AG04450 (cell line): Measurements from ENCODE around the gene KCNH2. TPM values are rescaled to one million over a fixed set of nuclear protein-coding genes. Genes with fewer than 3 reads are reported as not detected.

ENCODE experiments used
- CTCF ChIA-PET: fragments of 300-600, 350-600 bp; formaldehyde crosslinking; extraction: SDS; loops from one replicate; lab custom pipeline; 2022; ENCODE audit warnings: antibody characterized with exemption, inconsistent platforms; lab: Charles Lee
- POLR2A ChIA-PET: fragments of 350-600 bp; formaldehyde crosslinking; extraction: SDS; loops from one replicate; lab custom pipeline; 2021; ENCODE audit warnings: antibody characterized with exemption, inconsistent platforms; lab: Yijun Ruan, JAX
- DNase-seq: peaks from one replicate; pipeline ENCODE4 v3.0.0-alpha.2; 2011; ENCODE audit warnings: low read depth, low spot score
- H3K27ac ChIP-seq: one replicate; pipeline ENCODE4 v1.5.1; 2012; ENCODE audit warnings: low read depth, low read length, control low read depth
- H3K27me3 ChIP-seq: one replicate; pipeline ENCODE4 v1.6.0; 2012; ENCODE audit warnings: low read length; ENCODE audit not compliant: control insufficient read depth, insufficient read depth
- H3K4me3 ChIP-seq: 2 replicates; pipeline ENCODE4 v1.5.1; 2011; ENCODE audit warnings: mild to moderate bottlenecking, low read depth, low read length, control low read depth
- H3K9me3 ChIP-seq: 2 replicates; pipeline ENCODE4 v1.5.1; 2012; ENCODE audit warnings: low read length; ENCODE audit not compliant: control insufficient read depth, insufficient read depth
- polyA plus RNA-seq: library from polyadenylated mRNA; depleted of rRNA; stranded (reverse); fragments of >200 nt; gene quantifications from 2 replicates; pipeline ENCODE4 v1.2.3, GENCODE V29; 2011
- TF ChIP-seq, protein P1 (sequence below): IDR thresholded peaks from 2 replicates; pipeline ENCODE4 v1.5.1; 2011; ENCODE audit warnings: low read depth, low read length, control low read depth, inconsistent platforms

Gene KCNH2
- polyA plus RNA-seq, 1 experiment: 1.3 TPM

DNA sequence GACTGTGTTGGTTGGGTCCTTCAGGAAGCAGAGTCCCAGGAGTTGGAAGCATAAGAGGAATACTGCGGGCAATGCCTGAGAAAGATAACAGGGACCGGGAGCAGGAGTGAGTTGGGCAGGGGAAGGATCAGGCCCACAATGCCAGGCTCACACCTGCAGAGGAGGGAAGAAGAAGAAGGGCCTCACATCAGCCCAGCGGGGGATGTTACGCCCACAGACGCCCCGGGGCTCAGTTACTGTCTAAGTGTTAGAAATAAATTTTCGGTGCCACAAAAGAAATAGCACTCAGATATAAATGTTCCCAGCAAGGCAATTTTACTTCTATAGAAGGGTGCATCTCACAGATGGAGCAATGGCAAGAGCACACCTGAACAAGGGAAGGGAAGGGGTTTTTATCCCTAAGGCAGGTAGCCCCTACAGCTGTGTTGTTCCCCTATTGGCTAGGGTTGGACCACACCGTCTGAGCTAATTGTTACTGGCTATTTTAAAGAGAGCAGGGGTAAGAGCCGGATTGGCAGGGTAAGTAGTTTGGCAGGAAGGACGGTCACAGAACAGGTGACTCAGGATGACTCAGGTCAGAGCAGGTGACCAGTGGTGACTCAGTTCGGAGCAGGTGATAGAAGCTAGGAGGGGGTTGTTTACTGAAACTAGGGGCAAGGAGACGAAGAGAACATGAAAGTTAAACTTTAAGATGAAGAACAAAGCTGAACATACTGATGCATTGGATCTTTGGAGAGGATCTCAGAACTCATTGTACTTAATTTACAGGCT lies 12.5 kb upstream of the KCNH2 start, which contains the start of gene NOS3:
Gene NOS3 (plus strand): TSS at position 602 of the 771 bp plus-strand sequence. CDS start 2,787 bp downstream, outside the sequence.
- TF ChIP-seq, protein P1, sequence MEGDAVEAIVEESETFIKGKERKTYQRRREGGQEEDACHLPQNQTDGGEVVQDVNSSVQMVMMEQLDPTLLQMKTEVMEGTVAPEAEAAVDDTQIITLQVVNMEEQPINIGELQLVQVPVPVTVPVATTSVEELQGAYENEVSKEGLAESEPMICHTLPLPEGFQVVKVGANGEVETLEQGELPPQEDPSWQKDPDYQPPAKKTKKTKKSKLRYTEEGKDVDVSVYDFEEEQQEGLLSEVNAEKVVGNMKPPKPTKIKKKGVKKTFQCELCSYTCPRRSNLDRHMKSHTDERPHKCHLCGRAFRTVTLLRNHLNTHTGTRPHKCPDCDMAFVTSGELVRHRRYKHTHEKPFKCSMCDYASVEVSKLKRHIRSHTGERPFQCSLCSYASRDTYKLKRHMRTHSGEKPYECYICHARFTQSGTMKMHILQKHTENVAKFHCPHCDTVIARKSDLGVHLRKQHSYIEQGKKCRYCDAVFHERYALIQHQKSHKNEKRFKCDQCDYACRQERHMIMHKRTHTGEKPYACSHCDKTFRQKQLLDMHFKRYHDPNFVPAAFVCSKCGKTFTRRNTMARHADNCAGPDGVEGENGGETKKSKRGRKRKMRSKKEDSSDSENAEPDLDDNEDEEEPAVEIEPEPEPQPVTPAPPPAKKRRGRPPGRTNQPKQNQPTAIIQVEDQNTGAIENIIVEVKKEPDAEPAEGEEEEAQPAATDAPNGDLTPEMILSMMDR: no peak
- peaks cover 17% of the 10 kb centered on the region for H3K9me3 ChIP-seq
- CTCF ChIA-PET: interaction anchor here (1.3 to 4.5 kb wide), 4 partner anchors 10 to 92 kb away, joined by 3 to 46 read pairs (median 12); no protein-coding TSS in a partner anchor
- POLR2A ChIA-PET: no interaction called here
- no peak within 1 kb of the TSS for H3K4me3 ChIP-seq
- no peak for DNase-seq
- peaks cover 13% of the 10 kb centered on the region for H3K27me3 ChIP-seq
- no peak within 1 kb of the TSS for H3K27ac ChIP-seq

DNA sequence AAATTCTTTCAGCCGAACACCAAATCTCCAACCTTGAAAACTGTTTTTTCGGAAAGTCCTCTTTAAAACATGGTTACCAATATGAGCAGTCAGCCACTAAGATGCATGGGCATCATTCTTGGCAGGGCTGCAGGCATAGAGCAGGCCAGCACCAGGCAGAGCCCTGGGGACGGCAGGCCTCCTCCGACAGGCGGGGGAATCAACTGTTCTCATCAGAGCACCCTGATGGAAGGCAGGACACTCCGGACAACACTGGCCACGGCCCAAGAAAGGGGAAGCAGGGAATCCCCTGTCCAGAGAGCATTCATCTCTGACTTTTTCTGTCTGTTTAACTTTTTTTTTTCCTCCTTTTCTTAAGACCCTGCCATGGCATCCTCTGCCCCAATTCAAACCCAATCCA lies 11.3 kb upstream of the KCNH2 start:
- TF ChIP-seq, protein P1: no peak
- H3K4me3 ChIP-seq: no peak overlapping the region
- CTCF ChIA-PET: interaction anchor here (0.6 to 4.5 kb wide), 21 partner anchors 9 to 691 kb away, joined by 3 to 46 read pairs (median 4); no protein-coding TSS in a partner anchor
- DNase-seq: no peak
- H3K27ac ChIP-seq: no peak overlapping the region
- H3K9me3 ChIP-seq: peaks cover 17% of the 10 kb centered on the region
- H3K27me3 ChIP-seq: peaks cover 13% of the 10 kb centered on the region
- POLR2A ChIA-PET: no interaction called here

DNA sequence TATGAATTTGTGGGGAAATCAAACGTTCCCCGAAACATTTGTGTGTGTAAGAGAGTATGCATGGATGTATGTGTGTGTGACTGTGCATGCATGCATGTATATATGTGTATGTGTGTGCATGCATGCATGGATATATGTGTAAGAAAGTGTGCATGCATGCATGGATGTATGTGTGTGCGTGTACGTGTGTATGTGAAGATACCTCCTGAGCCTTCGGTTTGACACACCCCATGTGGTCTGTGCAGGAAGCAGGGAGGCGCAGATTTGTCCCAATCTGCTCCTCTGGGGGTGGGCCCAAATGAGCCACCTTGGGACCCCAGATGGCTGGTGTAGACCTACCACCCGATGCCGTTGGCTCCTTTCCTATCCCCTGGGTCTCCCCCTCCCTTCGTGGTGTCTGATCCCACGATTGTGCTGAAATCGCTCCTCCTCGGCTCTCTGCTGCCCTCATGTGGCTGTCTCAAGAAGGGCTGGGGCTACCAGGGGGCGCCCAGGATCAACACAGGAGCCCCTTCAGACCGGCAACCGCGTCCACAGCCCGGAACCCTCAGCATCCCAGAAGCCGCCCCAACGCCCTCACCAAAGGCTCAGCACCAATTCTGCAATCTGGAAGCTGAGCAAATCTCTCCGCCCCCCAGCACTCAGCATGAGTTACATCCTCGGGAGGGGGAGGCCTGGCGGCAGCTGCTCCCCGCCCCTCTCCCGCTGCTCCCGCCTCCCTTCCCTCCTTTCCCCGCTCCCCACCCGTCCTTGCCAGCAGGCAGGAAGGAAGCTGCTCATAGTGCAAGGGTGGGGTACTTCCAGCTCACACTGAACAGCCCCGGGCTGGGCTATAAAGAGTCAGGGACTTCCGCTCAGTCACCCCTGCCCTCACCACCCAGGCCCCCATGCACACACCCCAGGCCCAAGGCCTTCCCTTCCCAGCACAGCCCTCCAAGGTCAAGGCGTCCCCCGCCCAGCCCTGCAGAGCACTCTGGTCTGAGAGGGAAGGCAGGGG lies 10.4 kb upstream of the KCNH2 start:
- peaks cover 13% of the 10 kb centered on the region for H3K27me3 ChIP-seq
- no peak overlapping the region for H3K4me3 ChIP-seq
- no peak overlapping the region for H3K27ac ChIP-seq
- peaks cover 17% of the 10 kb centered on the region for H3K9me3 ChIP-seq
- ChIA-PET POLR2A (no interaction called here), CTCF (interaction anchor here (0.6 to 4.5 kb wide), 22 partner anchors 8 to 692 kb away, joined by 3 to 46 read pairs (median 4); no protein-coding TSS in a partner anchor)
- DNase-seq: no peak
- TF ChIP-seq, protein P1: peak; percentile 84

DNA sequence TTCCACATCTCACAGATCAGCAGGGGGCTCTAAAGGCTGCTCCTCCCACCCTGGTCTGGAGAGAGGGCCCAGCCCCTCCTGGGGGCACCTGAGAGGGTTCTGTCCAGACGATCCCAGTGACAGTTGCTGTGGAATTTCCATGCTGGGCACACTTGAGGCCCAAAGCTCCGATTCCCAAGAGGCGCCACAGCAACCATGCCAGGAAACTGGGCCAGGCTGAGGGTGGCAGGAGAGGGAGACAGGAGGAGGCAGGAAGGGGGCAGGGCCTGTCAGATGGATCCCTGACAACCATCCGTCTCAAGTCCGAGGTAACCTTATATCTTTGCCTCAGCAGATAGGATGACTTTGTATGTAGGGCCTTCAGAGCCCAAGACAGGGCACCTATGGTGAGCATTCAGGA lies 8.4 kb upstream of the KCNH2 start:
- ChIA-PET CTCF (interaction anchor here (0.6 to 4.4 kb wide), 11 partner anchors 11 to 239 kb away, joined by 3 to 78 read pairs (median 13); no protein-coding TSS in a partner anchor), POLR2A (no interaction called here)
- no peak overlapping the region for H3K4me3 ChIP-seq
- peaks cover 20% of the 10 kb centered on the region for H3K27me3 ChIP-seq
- DNase-seq: no peak
- TF ChIP-seq, protein P1: no peak
- no peak overlapping the region for H3K27ac ChIP-seq
- H3K9me3 ChIP-seq: peaks cover 16% of the 10 kb centered on the region
